Forelimb muscle (tissue), 1 donor: ENCODE measurements around the gene RGMB. TPM values are rescaled to one million over a fixed set of nuclear protein-coding genes. Genes with fewer than 3 reads are reported as not detected.
A peak's percentile ranks its signal among the peaks of the same experiment; 100 is the strongest.

Experiments used
- DNase-seq: peaks from one replicate; pipeline ENCODE4 v3.0.0-alpha.2; 2013; ENCODE audit warnings: low read depth
- polyA plus RNA-seq: library from polyadenylated mRNA; unstranded; fragments of 120-200 nt; gene quantifications from one replicate; pipeline ENCODE4 v1.2.1, GENCODE V29; 2013; ENCODE audit not compliant: insufficient read length

The RGMB gene
- polyA plus RNA-seq, 1 donor: 46.0 TPM

DNA sequence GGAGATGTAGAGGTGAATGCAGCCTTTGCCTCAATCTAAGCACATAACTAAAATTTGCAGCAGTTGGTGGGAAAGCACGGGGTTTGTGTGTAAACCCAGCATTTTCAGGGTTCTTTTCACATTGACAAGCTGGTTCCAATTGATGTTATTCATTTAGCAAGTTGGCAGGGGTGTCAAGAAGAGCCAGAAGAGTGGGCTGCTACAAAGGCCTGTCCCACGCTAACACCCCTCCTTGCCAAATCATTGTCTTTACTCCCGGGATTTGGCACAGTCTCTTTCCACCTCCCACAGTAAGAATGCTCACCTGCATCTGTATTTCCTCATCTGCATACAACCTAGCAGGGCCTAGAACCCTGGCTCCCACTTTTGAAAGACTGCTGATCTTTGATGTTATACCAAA lies 11.8 kb downstream of the RGMB start:
- no peak for DNase-seq

DNA sequence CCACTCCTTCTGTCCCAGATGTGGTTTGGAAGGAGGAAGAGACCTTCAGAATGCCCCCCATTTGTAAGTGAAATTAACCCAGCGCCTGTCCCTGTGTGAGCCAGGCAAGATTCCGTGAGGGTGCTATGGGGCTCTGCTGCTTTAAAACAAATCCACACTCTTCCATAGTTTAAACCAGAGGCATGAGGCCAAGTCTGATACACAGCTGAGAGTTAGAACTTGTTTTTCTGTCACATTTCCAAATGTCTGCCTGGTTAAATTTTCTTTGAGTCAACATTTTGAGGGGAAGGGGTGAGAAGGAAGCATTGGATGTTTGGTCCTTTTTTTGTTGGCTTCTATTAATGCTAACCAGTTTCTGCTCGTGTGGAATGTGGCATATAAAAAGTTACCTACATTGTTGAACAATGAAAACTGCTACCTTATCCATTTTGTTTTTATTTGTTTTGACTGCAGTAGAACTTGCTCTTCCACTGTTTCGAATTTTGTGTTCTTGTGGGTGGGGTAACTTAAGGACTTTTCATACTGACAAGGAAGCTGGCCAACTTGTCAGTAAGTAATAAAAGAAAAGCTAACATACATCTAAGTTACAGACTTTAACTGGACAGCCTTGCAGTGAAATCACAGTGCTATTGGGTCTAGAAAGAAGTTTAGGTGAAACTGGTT lies 12.9 kb downstream of the RGMB start:
- DNase-seq: no peak

DNA sequence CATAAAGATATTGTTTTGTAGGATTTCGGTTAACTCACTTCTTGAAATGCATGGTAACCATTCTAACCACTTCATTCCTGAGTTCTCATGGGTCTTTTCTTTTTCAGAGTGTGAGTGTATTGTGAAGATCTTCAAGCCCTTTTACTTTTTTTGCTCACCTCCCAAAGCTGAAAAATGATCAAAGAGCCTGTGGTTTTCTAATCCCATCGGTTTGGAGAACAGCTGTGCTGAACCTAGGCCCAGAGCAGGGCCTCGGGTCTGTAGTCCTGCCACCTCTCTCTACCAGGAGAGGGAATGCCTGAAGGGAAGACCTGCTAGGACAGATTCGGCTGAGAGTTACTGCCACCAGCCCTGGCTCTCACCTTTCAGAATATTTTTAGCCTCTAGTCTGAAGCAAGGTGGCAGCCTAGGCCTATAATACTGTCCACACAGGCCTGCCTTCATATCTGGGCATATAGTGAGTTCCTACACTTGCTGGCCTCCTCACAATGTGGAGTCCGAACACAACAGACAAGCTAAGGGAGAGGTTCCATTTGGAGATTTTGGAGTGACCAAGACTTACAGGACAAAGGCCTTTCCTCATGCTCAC lies 13.8 kb downstream of the RGMB start:
- no peak for DNase-seq

DNA sequence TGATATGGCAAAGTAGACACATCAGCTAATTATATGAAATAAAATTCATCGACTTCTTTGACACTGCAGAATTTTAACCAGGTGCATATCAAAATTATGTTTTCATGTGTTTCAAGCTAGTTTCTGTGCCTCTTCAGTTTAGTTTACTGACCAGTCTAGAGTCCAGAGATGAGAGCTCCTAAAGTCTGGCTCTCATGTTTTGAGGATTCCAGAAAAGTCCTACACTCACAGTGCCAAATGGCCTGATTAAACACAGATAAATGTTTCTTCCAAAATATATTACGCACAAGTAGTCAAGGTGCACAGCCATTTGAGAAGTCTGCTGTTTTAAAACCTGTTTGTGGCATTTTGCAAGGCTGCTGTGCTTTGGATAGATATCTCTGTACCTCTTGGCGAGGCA lies 15.6 kb downstream of the RGMB start:
- no peak for DNase-seq

DNA sequence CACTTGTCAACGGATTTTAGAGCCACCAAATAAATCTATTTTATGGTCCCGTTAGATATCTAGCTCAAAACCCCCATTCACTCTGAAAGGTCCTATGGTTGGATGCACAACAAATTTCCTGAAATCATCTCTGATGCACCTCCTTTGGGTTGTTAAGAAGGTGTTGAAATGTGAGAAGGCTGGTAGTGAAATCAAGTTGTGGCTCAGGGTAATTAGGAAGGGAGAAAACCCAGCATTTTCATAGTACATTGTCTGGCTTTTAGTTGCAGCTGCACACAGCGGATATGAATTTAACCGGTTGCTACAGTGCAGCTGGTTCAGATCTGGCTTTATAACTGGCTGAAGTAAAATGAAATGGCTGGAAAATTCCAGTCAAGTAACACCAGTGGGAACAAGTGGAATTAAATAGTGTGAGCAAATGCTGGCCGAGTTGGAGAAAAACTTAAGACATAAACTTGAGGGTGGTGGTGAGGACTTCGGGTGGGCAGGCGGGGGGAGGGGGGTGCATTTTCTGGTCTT lies 17.6 kb downstream of the RGMB start:
- no peak for DNase-seq

DNA sequence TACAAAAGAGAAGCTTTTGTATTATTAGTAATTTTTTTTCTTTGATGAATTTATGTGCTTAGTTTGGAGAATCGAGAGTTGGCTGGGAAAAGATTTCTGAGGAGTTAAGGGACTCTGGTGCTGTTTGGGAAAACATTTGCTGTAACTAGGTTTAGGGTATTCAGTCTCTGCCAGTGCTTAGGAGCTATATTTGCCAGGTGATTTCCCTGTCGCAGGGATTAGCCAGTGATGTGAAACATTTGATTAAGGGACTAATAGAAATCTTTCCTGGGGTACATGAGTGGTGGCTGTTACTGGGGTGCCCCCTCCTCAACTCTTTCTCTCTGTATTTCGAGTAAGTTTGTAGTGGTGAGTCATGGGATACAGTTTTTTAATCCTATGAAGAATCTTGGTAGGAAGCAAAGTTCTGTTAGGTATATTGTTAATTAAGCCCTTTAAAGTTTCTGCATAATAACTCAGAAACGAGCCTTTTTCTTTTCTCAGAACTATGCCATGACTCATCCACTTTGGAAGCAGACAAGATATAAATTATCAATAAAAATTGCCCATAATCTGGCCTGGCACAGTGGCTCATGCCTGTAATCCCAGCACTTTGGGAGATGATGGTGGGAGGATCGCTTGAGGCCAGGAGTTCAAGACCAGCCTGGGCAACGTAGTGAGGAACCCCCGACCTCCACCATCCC lies 18.6 kb downstream of the RGMB start:
- no peak for DNase-seq

DNA sequence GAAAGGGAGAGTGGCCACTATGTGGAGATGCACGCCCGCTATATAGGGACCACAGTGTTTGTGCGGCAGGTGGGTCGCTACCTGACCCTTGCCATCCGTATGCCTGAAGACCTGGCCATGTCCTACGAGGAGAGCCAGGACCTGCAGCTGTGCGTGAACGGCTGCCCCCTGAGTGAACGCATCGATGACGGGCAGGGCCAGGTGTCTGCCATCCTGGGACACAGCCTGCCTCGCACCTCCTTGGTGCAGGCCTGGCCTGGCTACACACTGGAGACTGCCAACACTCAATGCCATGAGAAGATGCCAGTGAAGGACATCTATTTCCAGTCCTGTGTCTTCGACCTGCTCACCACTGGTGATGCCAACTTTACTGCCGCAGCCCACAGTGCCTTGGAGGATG lies 19.8 kb downstream of the RGMB start:
- no peak for DNase-seq

DNA sequence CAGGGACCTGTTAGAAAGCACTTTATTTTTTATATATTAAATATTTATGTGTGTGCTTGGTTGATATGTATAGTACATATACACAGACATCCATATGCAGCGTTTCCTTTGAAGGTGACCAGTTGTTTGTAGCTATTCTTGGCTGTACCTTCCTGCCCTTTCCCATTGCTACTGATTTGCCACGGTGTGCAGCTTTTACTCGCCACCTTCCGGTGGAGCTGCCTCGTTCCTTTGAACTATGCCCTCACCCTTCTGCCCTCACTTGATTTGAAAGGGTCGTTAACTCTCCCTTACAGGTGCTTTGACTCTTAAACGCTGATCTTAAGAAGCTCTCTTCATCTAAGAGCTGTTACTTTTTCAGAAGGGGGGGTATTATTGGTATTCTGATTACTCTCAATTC lies 20.5 kb downstream of the RGMB start:
- no peak for DNase-seq

DNA sequence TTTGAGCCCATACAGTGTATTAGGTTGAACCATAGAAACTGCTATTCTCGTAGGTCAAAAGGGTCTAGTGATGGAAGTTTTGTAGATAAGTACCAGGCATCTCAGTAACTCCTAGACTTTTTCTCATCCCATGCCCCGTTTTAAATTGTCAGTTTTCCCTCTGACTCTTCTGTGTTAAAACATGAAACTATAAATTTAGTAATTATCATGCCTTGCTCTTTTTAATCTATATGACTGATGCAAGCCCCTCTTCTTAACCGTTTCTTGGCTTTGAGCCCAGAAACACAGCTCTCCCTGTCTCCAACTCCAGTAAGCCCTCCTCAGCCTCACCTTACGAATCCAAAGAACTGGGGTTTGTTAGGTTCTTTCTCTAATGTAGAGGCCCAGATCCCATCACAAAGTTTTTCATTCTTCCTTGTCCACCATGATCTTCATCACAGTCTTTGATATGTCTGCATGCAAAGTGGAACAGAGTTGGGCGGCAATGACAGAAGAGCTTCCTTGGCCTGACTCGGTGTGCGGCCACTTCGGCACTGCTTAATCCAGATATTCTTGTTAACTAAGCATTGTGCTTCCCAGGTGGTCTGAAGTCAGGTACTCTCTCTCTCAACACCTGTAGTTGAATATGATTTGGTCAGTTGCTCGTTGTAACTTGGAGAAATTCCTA lies 21.1 kb downstream of the RGMB start:
- DNase-seq: no peak

DNA sequence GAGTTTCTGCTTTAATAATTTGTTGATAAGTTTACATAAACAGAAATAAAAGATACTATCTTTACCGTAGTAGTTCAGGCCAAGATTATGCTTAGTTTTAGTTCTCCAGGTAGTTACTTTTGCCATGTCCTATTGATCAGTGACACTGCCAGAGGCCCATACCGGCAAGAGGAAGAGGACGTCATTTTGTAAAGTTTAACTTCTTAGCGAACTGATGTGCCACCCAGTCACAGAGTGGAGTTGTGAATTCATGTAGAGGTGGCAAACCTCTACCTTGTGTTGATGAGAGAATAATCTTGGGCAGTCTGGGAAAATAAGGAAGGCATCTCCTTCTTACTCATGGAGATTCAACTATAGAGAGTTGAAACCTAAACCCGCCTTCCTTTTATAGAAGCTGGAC lies 21.8 kb downstream of the RGMB start:
- no peak for DNase-seq

DNA sequence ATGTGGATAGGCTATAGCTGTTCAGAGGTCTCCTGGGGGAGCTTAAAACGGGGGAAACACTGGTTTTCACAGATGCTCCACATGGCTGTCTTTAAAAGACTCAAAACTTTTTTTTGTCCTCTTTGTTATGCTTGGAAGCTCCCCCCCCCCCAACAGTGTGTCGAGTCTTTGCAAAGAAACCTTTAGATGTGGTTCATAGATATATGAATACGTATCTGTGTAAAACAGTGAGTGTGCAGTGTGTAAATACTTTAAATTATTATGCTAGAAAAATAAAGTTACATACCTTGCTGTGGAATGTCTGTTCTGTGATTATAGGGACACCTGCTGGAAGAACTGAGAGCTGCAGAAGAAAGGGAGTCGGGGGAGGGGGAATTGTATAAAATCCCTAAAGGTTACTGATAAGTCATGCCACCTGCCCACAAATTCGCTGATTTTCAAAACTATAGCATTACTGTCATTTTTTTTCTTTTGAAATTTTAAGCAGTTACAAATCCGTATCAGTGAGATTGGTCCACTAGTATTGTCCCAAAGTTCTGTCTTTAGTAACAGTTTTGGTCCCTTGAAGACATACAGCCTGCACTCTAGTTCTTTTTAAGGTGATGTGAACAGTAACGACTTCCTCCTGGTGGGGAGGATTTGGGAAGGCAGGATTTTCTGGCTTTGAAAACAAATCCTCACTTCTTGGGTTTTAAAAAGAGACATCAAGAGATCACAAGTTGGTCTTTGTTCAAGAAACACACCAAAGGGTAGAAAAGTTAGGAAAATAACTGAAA lies 22.9 kb downstream of the RGMB start:
- no peak for DNase-seq

DNA sequence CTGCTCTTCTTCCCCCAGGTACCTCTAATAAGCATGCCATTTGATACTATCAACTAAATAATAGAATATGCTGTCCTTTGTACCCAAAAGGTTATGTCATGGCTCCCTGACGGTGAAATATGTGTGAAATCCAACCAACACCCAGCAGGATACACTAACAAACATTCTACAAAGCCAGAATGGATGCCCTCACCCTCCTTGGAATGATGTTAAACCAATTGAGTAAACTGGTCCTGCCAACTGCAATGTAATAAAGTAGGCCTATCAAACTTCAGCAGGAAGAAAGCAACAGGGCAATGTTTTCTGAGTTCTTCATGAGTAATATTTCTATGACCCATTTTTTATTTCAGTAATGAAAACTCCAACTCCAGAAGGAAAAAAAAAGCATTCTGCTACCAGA lies 24.9 kb downstream of the RGMB start:
- DNase-seq: no peak

DNA sequence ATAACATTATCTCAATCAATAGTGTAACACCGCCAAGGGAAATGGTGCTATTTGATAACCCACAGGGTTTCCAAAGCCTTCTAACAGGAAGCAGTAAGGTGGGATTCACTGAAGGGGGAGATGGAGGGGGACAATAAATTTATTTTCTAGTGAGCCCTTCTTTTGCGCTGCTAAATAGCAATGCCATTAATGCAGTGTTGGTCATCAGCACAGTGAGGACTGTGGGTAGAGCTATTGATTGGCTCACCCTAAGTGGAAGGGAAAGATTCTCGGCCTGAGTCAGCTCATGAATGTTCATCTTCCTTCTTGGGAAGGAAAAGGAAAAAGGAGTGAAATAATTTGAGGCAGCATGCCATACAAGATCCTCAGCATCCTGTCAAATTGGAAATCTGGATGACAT lies 25.4 kb downstream of the RGMB start:
- no peak for DNase-seq

DNA sequence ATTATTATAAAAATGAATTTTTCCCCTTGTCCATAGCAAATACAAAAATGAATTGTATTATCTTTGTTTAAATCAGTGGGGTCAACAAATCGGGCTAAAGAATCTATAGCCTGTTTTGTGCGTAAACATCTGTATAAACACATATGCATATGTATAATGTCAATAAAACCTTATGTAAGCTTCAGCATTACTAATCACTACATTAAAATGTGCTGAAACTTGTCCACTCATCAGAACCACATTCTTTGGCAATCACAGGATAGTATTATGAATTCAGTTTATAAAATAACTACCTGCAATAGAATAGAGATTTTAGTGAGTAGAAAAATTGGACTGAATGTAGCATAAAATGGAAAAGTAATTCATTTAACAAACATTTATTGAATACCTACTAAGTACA lies 30.6 kb downstream of the RGMB start:
- DNase-seq: no peak

DNA sequence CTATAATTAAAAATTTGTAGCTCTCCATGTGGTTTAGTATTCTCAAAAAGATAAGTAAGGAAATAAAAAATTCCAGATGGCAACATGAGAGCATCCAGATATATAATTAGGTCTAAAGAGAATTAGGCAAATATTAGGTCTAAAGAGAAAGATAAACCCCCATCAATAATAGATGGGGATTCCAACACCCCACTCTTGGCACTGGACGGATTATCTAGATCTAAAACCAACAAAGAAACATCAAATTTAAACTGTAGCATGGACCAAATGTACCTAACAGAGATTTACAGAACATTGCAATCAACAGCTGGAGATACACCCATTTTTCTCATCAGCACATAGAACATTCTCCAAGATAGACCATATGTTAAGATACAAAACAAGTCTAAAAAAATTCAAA lies 31.6 kb downstream of the RGMB start:
- DNase-seq: no peak

DNA sequence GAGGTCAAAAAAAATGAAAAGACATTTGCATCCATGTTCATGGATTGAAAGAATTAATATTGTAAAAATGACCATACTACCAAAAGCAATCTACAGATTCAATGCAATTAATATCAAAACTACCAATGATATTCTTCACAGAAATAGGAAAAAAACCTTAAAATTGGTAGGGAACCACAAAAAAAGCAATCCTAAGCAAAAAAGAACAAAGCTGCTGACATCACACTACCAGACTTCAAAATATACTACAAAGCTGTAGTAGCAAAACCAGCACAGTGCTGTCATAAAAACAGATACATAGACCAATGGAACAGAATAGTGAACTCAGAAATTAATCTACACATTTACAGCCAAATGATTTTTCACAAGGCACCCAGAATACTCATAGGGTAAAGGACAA lies 34.3 kb downstream of the RGMB start:
- DNase-seq: no peak

DNA sequence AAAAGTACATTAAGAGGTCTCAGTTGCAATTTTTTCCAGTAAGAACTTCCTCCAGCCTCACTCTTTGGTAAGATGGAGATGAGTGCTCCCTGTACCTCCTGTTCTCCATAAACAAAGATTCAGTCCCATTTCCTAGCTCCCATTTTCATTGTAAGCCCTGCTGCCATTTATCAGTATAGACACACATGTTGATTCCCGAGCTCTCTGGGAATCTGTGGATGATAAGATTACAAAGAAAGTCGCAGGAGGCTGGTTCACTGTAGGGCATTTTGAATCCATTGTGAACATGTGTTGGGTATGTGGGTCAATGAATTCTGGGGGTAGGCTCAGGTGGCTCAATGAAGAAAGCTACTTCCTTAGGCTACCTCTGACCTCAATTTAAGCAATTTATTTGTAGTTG lies 36.7 kb downstream of the RGMB start:
- DNase-seq: no peak

DNA sequence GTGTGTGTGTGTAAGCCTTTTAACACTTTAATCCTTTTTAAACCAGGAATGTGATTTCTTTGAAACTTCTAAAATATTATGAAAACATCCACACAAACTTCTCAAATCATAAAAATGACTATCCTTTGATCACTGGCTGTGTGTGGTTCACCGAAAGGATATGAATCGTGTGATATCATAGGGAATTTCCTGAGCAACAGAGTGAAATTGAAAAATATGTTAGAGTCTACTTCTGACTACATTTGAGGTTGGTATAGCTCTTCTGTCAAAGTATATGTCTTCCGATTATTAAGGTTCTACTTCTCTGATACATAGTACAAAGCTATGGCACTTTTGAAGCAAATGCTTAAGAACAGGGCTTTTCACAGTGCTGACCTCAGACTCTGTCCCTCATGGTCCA lies 40.3 kb downstream of the RGMB start:
- DNase-seq: no peak

DNA sequence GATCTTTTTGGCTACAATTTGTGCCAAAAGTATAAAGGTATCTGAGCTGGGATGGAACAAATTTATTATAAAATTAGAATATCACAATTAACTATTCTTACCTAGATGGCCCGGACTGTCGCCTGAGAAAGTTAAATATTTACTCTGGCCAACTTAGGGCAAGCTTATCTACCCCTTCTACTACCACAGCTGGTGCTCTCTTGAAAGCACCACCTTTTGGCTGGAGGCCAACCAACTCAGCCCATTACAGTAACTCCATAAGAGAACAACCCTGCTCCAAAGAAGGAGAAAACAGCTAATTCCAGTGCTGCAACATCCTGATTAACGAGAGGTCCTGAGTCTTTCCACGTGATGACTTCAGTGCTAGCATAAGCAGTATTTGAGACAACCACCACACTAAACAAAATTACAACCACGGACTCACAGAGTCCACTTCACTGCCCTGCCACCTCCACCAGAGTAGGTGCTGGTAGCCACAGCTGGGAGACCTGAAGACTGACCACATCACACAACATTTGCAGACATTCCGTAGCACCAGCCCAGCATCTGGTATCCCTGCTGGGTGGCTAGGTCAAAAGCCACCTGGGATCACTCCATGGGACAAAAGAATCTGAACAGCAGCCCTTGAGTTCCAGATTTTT lies 43.2 kb downstream of the RGMB start:
- DNase-seq: no peak

DNA sequence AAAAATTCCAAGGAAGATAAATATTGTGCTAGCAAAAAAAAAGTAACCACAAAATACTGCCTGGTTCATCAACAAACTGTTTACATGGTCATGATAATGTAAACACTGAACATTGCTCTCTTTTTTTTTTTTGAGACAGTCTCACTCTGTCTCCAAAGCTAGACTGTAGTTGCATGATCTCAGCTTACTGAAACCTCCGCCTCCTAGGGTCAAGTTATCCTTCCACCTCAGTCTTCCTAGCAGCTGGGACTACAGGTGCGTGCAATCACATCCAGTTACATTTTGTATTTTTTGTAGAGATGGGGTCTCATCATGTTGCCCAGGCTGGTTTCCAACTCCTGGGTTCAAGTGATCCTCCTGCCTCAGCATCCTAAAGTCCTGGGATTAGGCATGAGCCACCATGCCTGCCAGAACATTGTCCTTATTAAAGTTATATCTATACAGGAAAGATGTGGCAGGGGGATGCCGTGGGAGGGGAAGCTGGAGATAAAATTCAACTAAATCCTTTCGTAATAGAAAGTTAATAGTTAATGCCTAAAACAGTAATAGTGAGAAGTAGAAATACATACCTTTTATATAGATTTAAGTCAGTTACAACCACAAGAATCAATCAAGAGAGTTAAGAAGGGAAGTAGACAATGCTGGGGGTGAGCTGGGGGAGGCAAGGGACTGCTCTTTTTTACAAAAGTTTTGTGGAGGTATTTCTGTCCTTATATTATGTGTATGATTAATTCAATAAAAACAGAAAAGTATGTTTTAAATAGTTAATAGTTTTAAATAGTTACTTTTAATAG lies 52.3 kb downstream of the RGMB start:
- DNase-seq: no peak

DNA sequence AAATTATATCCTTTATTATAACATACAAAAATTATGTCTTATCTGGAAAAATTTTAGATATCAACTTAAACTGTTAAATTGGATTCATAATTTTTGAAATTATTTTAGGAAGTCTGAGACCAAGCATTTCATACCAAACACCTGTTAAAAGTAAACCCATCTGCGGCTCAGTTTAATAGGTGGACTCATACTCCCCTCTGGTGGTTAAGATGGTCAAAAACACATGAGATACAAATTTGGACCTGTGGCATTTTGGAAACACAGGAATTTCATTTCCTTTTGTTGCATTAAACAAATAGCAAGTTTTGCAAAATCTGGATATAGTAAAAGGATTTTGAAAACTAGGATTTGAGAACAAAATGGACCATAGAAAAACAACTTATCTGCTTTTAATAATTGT lies 53.7 kb downstream of the RGMB start:
- DNase-seq: peak; percentile 17
